ENCODE results near the gene AOAH. TPM values are rescaled to one million over a fixed set of nuclear protein-coding genes. Genes with fewer than 3 reads are reported as not detected.

AOAH gene
- total and polyA plus RNA-seq, 2 of the 4 experiments (the other 2 are of a cell fraction): not detected

DNA sequence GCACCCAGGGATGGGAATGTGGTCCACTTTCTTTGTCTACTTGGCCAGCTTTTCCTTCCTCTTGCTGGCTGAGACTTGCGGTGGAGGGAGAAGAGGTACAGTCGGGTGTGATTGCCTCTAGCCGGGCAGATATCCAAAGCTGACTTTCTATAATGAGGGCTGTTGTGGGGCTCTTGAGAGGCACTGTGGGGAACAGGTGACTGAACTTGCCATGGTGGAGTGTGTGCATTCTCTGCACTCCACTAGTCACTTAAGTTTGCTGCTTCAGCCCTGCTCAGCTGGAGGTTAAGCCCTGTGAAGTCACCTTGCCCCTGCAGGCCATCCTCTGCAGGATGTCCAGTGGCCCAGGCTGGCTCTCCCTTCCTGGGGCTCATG is 116.6 kb downstream of the AOAH start:
- no peak overlapping the region for H2AK9ac ChIP-seq (replicated peaks; ENCODE audit: low read depth, low read length, poor library complexity)
- DNase-seq (no peak), ATAC-seq (ENCODE audit: low read depth) (no peak)
- H3K4me2 ChIP-seq (ENCODE audit: low read depth, low read length): no peak overlapping the region
- intact Hi-C loops (cut with micrococcal nuclease): no loop called here
- H3K56ac ChIP-seq (ENCODE audit: extremely low read depth, insufficient read depth, low read length): 0 out of 2 replicates have a peak overlapping the region, but pooled peaks have one; percentile 6
- no peak overlapping the region for H4K91ac ChIP-seq (ENCODE audit: insufficient read depth, low read depth, low read length)
- H2BK5ac ChIP-seq (ENCODE audit: low read depth, low read length, poor library complexity, severe bottlenecking): no peak overlapping the region
- no peak overlapping the region for H3K9ac ChIP-seq (ENCODE audit: low read depth, low read length)
- H3K23ac ChIP-seq (ENCODE audit: low read depth, low read length): no peak overlapping the region
- dilution Hi-C loops (cut with HindIII; ENCODE audit: low sequenced_read_pairs, unreplicated experiment): no loop called here
- no CpG with 5 or more reads among the region's 3 CpGs for WGBS, 2 experiments (ENCODE audit: extremely low coverage in 2 of 2, insufficient read length in 1 of 2)
- ChIA-PET POLR2A (ENCODE audit: unreplicated experiment) (no interaction called here), CTCF (interaction anchor here (0.6 kb wide), 1 partner anchor 30 kb away, joined by 3 read pairs; no protein-coding TSS in a partner anchor)
- H4K5ac ChIP-seq (ENCODE audit: low read depth, low read length): no peak overlapping the region
- no peak overlapping the region for H2BK20ac ChIP-seq (ENCODE audit: low read depth, low read length)
- no peaks in the 10 kb centered on the region for H3K9me1 ChIP-seq (ENCODE audit: insufficient read depth, low read length)
- no peak overlapping the region for H3K18ac ChIP-seq (ENCODE audit: low read depth, low read length)
- H3K27ac ChIP-seq (ENCODE audit: insufficient read depth, low read length): no peak overlapping the region
- H3K14ac ChIP-seq (replicated peaks; ENCODE audit: low read depth, low read length): no peak overlapping the region
- H2AFZ ChIP-seq (replicated peaks; ENCODE audit: low read length, poor library complexity): no peak overlapping the region
- BruUV-seq (replicated peaks): no TSS peak
- no peaks in the 10 kb centered on the region for H3K36me3 ChIP-seq (ENCODE audit: control insufficient read depth, insufficient read depth, low read length)
- H3K27me3 ChIP-seq (ENCODE audit: control insufficient read depth, insufficient read depth, low read length): peaks cover 18% of the 10 kb centered on the region
- H4K8ac ChIP-seq (ENCODE audit: low read depth in 2 of 2, low read length in 2 of 2): no peak overlapping the region
- no peak overlapping the region for H2BK120ac ChIP-seq (ENCODE audit: low read depth, low read length)
- in situ Hi-C loops (cut with MboI; ENCODE audit: low sequenced_read_pairs): no loop called here
- no peaks in the 10 kb centered on the region for H3K79me1 ChIP-seq (ENCODE audit: low read depth in 1 of 2, low read length in 2 of 2)
- no peak overlapping the region for H3K4me3 ChIP-seq (ENCODE audit: insufficient read depth, low read depth, low read length)
- H3K4me1 ChIP-seq (ENCODE audit: control insufficient read depth, insufficient read depth, low read length): no peaks in the 10 kb centered on the region
- no peak overlapping the region for H2BK15ac ChIP-seq (ENCODE audit: low read depth, low read length)
- H3K4ac ChIP-seq (ENCODE audit: low read depth, low read length): no peak overlapping the region
- H2AK5ac ChIP-seq (ENCODE audit: low read depth, low read length): no peak overlapping the region
- TF ChIP-seq ELK1 (IDR thresholded peaks at IDR 0.05; ENCODE audit: borderline replicate concordance, low read depth, low read length) (no peak), RAD21 (IDR thresholded peaks at IDR 0.05; ENCODE audit: low read length) (no peak), CEBPB (IDR thresholded peaks at IDR 0.05; ENCODE audit: low read depth, low read length) (no peak), BHLHE40 (IDR thresholded peaks at IDR 0.05; ENCODE audit: low read depth, low read length) (no peak), FOS (IDR thresholded peaks at IDR 0.05; ENCODE audit: low read depth, low read length) (no peak), CHD1 (IDR thresholded peaks at IDR 0.05; ENCODE audit: low read depth, low read length) (no peak), MXI1 (IDR thresholded peaks at IDR 0.05; ENCODE audit: borderline replicate concordance, low read depth, low read length) (no peak), RCOR1 (IDR thresholded peaks at IDR 0.05; ENCODE audit: insufficient replicate concordance, low read length) (no peak), MAZ (IDR thresholded peaks at IDR 0.05; ENCODE audit: borderline replicate concordance, low read depth, low read length) (no peak), RFX5 (IDR thresholded peaks at IDR 0.05; ENCODE audit: low read depth, low read length) (no peak), NFE2L2 (IDR thresholded peaks at IDR 0.05; ENCODE audit: low read depth, low read length) (no peak), SMC3 (IDR thresholded peaks at IDR 0.05; ENCODE audit: low read depth, low read length) (no peak), POLR2A (IDR thresholded peaks at IDR 0.05; ENCODE audit: low read depth, low read length) (no peak), MAFK (IDR thresholded peaks at IDR 0.05; ENCODE audit: low read depth, low read length) (no peak)
- TF ChIP-seq, protein P1, sequence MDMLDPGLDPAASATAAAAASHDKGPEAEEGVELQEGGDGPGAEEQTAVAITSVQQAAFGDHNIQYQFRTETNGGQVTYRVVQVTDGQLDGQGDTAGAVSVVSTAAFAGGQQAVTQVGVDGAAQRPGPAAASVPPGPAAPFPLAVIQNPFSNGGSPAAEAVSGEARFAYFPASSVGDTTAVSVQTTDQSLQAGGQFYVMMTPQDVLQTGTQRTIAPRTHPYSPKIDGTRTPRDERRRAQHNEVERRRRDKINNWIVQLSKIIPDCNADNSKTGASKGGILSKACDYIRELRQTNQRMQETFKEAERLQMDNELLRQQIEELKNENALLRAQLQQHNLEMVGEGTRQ (IDR thresholded peaks at IDR 0.05; ENCODE audit: low read depth, low read length): no peak
- TF ChIP-seq, protein P2, sequence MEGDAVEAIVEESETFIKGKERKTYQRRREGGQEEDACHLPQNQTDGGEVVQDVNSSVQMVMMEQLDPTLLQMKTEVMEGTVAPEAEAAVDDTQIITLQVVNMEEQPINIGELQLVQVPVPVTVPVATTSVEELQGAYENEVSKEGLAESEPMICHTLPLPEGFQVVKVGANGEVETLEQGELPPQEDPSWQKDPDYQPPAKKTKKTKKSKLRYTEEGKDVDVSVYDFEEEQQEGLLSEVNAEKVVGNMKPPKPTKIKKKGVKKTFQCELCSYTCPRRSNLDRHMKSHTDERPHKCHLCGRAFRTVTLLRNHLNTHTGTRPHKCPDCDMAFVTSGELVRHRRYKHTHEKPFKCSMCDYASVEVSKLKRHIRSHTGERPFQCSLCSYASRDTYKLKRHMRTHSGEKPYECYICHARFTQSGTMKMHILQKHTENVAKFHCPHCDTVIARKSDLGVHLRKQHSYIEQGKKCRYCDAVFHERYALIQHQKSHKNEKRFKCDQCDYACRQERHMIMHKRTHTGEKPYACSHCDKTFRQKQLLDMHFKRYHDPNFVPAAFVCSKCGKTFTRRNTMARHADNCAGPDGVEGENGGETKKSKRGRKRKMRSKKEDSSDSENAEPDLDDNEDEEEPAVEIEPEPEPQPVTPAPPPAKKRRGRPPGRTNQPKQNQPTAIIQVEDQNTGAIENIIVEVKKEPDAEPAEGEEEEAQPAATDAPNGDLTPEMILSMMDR (conservative IDR thresholded peaks at IDR 0.05; ENCODE audit: low read depth, low read length): no peak
- no peaks in the 10 kb centered on the region for H3K9me3 ChIP-seq (ENCODE audit: control insufficient read depth, insufficient read depth, low read length)
- no peaks in the 10 kb centered on the region for H4K20me1 ChIP-seq (ENCODE audit: insufficient read depth, low read length)

All from IMR-90 (cell line).